SK-N-SH treated with all-trans-retinoic acid at 6 μM for 48 hours (cell line): Measurements from ENCODE around the gene DOCK4.

Experiments
- GLIS3 ChIP-seq: fragments of 250-450 bp; sonication (Bioruptor Pico); IDR thresholded peaks from 2 replicates; pipeline ENCODE4 v1.5.0; 2020; ENCODE audit warnings: mild to moderate bottlenecking, moderate library complexity
- ISL1 ChIP-seq: fragments of 250-450 bp; sonication (Bioruptor Pico); IDR thresholded peaks from 2 replicates; pipeline ENCODE4 v2.1.2; 2022; ENCODE audit warnings: mild to moderate bottlenecking, moderate library complexity
- PPARA ChIP-seq: fragments of 250-450 bp; sonication (Bioruptor Pico); IDR thresholded peaks from 2 replicates; pipeline ENCODE4 v1.5.0; 2020; ENCODE audit warnings: mild to moderate bottlenecking, borderline replicate concordance
- TCF4 ChIP-seq: fragments of 250-450 bp; sonication (Bioruptor Pico); IDR thresholded peaks from 2 replicates; pipeline ENCODE4 v1.8.0; 2021; ENCODE audit warnings: mild to moderate bottlenecking, moderate library complexity, borderline replicate concordance
- ZFP30 ChIP-seq: fragments of 450-650 bp; formaldehyde crosslinking; IDR thresholded peaks from 2 replicates; pipeline ENCODE4 v1.5.0; 2022; ENCODE audit warnings: mild to moderate bottlenecking, moderate library complexity
- ZNF565 ChIP-seq: fragments of 450-650 bp; formaldehyde crosslinking; conservative IDR thresholded peaks from 2 replicates; pipeline ENCODE4 v1.5.0; 2020; ENCODE audit warnings: low read depth, mild to moderate bottlenecking, moderate library complexity
- ZNF70 ChIP-seq: fragments of 450-650 bp; formaldehyde crosslinking; IDR thresholded peaks from 2 replicates; pipeline ENCODE4 v1.5.0; 2020; ENCODE audit warnings: mild to moderate bottlenecking, moderate library complexity
- TF ChIP-seq, protein P1 (sequence below): fragments of 250-450 bp; sonication (Bioruptor Pico); IDR thresholded peaks from 2 replicates; pipeline ENCODE4 v1.5.1; 2020; ENCODE audit warnings: low read depth, mild to moderate bottlenecking, moderate library complexity
- TF ChIP-seq, protein P2 (sequence below): fragments of 250-450 bp; sonication (Bioruptor Pico); IDR thresholded peaks from 2 replicates; pipeline ENCODE4 v1.5.0; 2020; ENCODE audit warnings: mild to moderate bottlenecking, moderate library complexity

DNA sequence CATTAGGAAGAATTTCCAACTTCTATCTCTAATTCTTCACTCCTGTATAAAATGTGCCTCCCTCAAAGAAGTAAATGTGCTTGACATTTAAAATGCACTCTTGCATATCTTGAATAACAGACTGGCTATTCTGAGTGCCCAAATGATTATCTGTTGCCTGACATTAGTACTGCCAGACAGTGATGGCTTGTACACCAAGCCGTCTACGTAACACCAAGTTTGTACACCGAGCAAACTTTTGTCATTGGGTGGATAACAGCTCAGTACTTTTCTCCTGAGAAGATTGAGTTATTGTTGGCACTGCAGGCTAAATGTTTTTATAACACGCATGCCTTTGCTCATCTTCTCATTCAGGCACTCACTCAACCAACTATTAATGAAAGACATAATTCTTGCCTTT lies 137.2 kb downstream of the DOCK4 start:
- no peak for TF ChIP-seq ZNF565
- TF ChIP-seq, protein P1, sequence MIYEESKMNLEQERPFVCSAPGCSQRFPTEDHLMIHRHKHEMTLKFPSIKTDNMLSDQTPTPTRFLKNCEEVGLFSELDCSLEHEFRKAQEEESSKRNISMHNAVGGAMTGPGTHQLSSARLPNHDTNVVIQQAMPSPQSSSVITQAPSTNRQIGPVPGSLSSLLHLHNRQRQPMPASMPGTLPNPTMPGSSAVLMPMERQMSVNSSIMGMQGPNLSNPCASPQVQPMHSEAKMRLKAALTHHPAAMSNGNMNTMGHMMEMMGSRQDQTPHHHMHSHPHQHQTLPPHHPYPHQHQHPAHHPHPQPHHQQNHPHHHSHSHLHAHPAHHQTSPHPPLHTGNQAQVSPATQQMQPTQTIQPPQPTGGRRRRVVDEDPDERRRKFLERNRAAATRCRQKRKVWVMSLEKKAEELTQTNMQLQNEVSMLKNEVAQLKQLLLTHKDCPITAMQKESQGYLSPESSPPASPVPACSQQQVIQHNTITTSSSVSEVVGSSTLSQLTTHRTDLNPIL, result no peak
- no peak for TF ChIP-seq ISL1 (CRISPR knock-in tag)
- TF ChIP-seq ZFP30, result no peak
- no peak for TF ChIP-seq PPARA (CRISPR knock-in tag)
- TF ChIP-seq, protein P2, sequence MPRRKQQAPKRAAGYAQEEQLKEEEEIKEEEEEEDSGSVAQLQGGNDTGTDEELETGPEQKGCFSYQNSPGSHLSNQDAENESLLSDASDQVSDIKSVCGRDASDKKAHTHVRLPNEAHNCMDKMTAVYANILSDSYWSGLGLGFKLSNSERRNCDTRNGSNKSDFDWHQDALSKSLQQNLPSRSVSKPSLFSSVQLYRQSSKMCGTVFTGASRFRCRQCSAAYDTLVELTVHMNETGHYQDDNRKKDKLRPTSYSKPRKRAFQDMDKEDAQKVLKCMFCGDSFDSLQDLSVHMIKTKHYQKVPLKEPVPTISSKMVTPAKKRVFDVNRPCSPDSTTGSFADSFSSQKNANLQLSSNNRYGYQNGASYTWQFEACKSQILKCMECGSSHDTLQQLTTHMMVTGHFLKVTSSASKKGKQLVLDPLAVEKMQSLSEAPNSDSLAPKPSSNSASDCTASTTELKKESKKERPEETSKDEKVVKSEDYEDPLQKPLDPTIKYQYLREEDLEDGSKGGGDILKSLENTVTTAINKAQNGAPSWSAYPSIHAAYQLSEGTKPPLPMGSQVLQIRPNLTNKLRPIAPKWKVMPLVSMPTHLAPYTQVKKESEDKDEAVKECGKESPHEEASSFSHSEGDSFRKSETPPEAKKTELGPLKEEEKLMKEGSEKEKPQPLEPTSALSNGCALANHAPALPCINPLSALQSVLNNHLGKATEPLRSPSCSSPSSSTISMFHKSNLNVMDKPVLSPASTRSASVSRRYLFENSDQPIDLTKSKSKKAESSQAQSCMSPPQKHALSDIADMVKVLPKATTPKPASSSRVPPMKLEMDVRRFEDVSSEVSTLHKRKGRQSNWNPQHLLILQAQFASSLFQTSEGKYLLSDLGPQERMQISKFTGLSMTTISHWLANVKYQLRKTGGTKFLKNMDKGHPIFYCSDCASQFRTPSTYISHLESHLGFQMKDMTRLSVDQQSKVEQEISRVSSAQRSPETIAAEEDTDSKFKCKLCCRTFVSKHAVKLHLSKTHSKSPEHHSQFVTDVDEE, result no peak
- TF ChIP-seq TCF4 (CRISPR knock-in tag), result no peak
- TF ChIP-seq GLIS3, result no peak
- TF ChIP-seq ZNF70 (CRISPR knock-in tag), result no peak
